Thoracic aorta (tissue), 2 donors: ENCODE measurements around the gene TCP11L2. TPM values are rescaled to one million over a fixed set of nuclear protein-coding genes. Genes with fewer than 3 reads are reported as not detected.
A peak's percentile ranks its signal among the peaks of the same experiment; 100 is the strongest.

Source experiments
- ATAC-seq: fragments of 150-250 bp; one replicate; pipeline ENCODE4 v1.8.0; 2017; ENCODE audit warnings: low read depth; ENCODE audit not compliant: insufficient number of reproducible peaks, low FRiP score
- DNase-seq: peaks from one replicate; pipeline ENCODE4 v3.0.0-alpha.2; 2020; ENCODE audit warnings: low spot score
- H3K27ac ChIP-seq, 2 donors: fragments of 200-600 bp; sonication (generic); 1 replicate in 1 of 2; 2 replicates in 1 of 2; pipeline ENCODE4 v1.5.1; 2016; ENCODE audit warnings: mild to moderate bottlenecking in 2 of 2, moderate library complexity in 2 of 2
- H3K27me3 ChIP-seq: fragments of 200-600 bp; sonication (generic); replicated peaks from 2 replicates; pipeline ENCODE4 v1.6.0; 2016; ENCODE audit warnings: mild to moderate bottlenecking; ENCODE audit not compliant: insufficient read depth
- H3K36me3 ChIP-seq: fragments of 200-600 bp; sonication (generic); one replicate; pipeline ENCODE4 v1.5.1; 2016
- H3K4me1 ChIP-seq, 2 donors: fragments of 200-600 bp; sonication (generic); 1 replicate in 1 of 2; 2 replicates in 1 of 2; pipeline versions ENCODE4 v1.5.1 to v1.6.0; 2016; ENCODE audit warnings: low read depth in 2 of 2, mild to moderate bottlenecking in 1 of 2; ENCODE audit not compliant: control insufficient read depth in 1 of 2
- H3K4me3 ChIP-seq: fragments of 200-600 bp; sonication (generic); 2 replicates; pipeline ENCODE4 v1.5.1; 2016; ENCODE audit warnings: mild to moderate bottlenecking
- H3K9me3 ChIP-seq: fragments of 200-600 bp; sonication (generic); 2 replicates; pipeline ENCODE4 v1.5.1; 2016
- CTCF ChIP-seq: fragments of 200-600 bp; sonication (generic); IDR thresholded peaks from one replicate; pipeline ENCODE4 v1.5.1; 2019; ENCODE audit warnings: antibody characterized with exemption
- total RNA-seq, 2 donors: library from RNA; depleted of rRNA; stranded (reverse); fragments of >200 nt; gene quantifications; one replicate each; pipeline versions ENCODE4 v1.1.0 to v1.2.3, GENCODE V29; 2016

Gene TCP11L2
- total RNA-seq, 2 donors from 2014 or later, result 23.1 to 23.2 TPM

GRCh38 chr12:106353175-106353574, 50.6 kb downstream of the TCP11L2 start:
- Histone ChIP-seq H3K4me3 (no peak overlapping the region), H3K27me3 (no peaks in the 10 kb centered on the region), H3K27ac (no peak overlapping the region), H3K9me3 (no peaks in the 10 kb centered on the region), H3K4me1 (no peaks in the 10 kb centered on the region), H3K36me3 (no peaks in the 10 kb centered on the region)
- DNase-seq, result no peak
- ATAC-seq, result no peak
- no peak for TF ChIP-seq CTCF

GRCh38 chr12:106357549-106358395, 55.2 kb downstream of the TCP11L2 start, which contains the start of gene POLR3B:
Gene POLR3B, plus strand, starts transcription at chr12:106357748. Its CDS starts 132 bp downstream, at chr12:106357880.
- Histone ChIP-seq H3K27me3 (no peaks in the 10 kb centered on the region), H3K36me3 (no peaks in the 10 kb centered on the region), H3K4me3 (peak within 1 kb of the TSS; percentile 95), H3K27ac (peak within 1 kb of the TSS; percentile 85 to 87), H3K9me3 (no peaks in the 10 kb centered on the region), H3K4me1 (peaks cover 3 to 8% of the 10 kb centered on the region in 2 donors)
- DNase-seq, result peak; percentile 87
- peak; percentile 94 for ATAC-seq
- TF ChIP-seq CTCF, result peak; percentile 79

- DNase-seq (no peak), ATAC-seq (peak; percentile 28)
- H3K9me3 ChIP-seq, result no peaks in the 10 kb centered on the region
- peaks cover 3 to 8% of the 10 kb centered on the region in 2 donors for H3K4me1 ChIP-seq
- no peaks in the 10 kb centered on the region for H3K36me3 ChIP-seq
- H3K27ac ChIP-seq, result peak overlapping the region; percentile 85 to 87
- no peak for TF ChIP-seq CTCF
- H3K4me3 ChIP-seq, result peak overlapping the region; percentile 95
- H3K27me3 ChIP-seq, result no peaks in the 10 kb centered on the region
Measured at GRCh38 chr12:106358396-106359241, 56.1 kb downstream of the TCP11L2 start.

- H3K4me1 ChIP-seq, result peaks cover 3 to 8% of the 10 kb centered on the region in 2 donors
- H3K9me3 ChIP-seq, result no peaks in the 10 kb centered on the region
Measured at GRCh38 chr12:106359646-106360399, 57.3 kb downstream of the TCP11L2 start.

More at GRCh38 chr12:106359646-106360399, 57.3 kb downstream of the TCP11L2 start:
- Histone ChIP-seq H3K36me3 (no peaks in the 10 kb centered on the region), H3K27me3 (no peaks in the 10 kb centered on the region), H3K27ac (no peak overlapping the region), H3K4me3 (no peak overlapping the region)
- DNase-seq (no peak), ATAC-seq (no peak)
- TF ChIP-seq CTCF, result no peak
